Stimulated activated CD4-positive, alpha-beta T cell treated with anti-CD3 and anti-CD28 coated beads, Interleukin-15, amount 100 ng/mL, for 48 hours (primary cell): ENCODE results near the gene PRDM16.

Experiments used
- DNase-seq, 2 donors: peaks; one replicate each; pipeline ENCODE4 v3.0.0-alpha.2; 2020; ENCODE audit warnings: low read depth in 2 of 2

Gene PRDM16

DNA sequence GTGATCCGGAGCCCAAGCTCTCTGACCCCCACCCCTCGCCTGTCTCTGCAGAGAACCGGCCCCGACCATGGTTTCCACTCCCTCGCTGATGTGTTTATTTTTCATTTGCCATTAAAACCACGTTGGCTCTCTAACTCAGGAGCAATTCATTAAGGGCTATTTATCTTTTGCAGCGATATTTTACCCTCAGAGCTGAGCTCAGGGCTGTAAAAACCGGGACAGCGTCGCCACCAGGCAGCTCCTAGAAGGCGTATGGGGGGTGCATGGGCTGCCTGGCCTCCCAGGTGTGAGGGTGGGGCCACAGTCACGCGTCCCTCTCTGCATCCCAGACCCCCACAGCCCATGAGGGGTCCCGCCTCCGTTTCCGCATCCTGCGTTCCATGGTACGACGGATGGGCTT is 71.4 kb downstream of the PRDM16 start:
- no peak for DNase-seq

DNA sequence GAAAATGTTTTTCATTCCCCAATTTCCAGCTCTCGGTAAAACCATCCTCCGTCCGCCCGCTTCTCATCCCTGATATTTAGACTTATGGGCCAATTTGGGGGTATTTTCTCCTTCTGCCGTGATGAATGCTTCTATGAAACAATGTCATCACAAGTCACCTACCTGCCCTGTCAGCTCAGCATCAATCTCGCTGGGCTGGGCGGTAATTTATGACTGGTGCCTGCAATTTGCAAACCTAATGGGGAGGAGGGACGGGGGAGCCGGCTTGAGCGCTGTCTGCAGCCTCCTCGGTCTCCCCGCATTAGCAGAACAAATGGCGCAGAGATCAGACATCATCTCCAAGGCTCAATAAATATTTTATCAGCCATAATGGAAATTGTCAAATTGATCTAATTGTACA is 72.1 kb downstream of the PRDM16 start:
- no peak for DNase-seq

DNA sequence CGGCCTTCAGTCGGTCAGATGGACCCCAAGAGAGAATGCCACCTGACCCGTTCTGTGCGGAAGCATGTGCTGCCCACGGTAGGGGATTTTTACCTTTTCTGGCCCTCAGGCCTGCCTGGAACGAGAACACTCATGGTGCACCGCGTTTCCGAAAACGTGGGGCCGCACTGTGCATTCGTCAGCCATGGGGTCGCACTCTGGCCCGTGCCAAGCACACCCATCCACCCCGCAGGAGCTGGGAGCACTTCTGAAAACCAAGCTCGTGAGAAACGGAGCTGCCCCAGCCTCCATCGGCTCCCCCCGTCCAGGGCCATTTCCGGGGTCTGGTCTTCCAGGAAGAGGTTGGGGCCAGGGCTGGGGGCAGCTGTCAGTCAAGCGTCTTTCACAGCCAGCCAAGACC is 72.8 kb downstream of the PRDM16 start:
- DNase-seq = no peak

DNA sequence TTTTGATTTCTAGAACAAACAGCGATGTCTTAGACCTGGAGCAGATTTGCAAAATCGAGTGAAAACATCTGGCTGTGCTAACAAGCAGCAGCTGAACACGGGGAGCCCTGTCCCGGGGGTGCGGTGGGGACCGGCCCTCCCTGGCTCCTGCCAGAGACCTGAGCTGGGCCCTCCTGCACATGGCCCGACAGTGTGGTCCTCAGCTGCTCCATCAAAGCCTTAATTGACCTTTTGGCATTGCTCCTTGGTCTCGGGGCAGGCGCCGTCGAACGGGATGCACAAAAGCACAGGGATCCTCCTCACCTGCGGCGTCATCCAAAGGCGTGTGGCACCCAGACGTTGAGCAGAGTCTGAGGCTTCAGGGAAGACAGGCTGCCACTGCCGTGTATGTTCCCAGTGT is 73.2 kb downstream of the PRDM16 start:
- DNase-seq = no peak

DNA sequence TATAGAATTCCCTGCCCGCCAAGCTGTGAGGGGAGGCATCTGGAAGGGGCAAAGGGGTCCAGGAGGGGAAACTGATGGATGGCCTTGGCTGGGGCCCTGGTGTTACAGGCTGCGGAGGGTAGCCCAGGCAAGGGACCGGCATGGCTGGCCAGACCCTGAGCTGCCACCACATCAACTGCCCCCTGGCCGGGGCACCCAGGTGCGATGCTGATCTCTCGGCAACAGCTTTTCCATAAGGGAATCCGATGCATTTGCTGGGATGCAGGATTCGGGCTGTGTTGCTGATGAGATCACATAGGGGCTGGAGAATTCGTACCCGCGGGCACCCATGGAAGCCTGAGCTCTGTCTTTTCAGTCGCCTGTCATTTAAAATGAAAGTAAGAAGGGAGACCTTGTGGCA is 73.7 kb downstream of the PRDM16 start:
- no peak for DNase-seq

DNA sequence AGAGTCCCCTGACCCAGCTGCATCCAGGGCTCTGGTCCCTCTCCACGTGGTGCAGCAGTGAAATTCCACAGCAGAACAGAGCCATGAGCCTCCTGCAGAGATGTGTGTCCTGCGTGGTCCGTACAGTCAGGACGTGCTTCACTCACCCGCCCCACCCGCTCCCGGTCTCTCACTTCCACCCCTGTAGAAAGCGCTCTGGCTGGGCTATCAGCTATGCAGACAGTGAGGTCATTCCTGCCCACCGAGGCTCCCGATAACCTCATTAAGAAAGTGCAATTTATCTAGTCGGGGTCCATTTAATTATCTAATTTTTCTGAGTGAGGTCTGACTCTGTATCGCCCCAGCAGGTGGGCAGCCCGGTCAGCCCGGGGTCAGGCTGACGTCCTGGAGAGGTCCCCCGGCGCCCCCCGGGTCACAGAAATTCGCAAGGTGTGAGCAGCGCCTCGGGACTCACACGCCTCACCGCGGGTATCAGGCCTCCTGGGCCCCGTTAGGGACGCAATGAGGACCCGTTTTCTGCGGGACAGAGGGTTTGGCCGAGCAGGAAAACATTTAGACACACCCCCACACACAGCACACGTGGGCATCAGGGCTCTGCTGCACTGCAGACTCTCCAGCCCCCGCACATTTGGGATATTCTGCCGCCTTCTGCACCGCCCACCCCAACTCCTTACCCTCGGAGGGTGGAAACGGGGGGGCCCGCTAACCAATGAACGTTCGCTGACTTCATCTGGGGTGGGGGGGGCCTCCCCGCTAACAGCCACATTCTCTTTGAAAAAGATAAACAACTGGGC is 76.7 kb downstream of the PRDM16 start:
- no peak for DNase-seq

DNA sequence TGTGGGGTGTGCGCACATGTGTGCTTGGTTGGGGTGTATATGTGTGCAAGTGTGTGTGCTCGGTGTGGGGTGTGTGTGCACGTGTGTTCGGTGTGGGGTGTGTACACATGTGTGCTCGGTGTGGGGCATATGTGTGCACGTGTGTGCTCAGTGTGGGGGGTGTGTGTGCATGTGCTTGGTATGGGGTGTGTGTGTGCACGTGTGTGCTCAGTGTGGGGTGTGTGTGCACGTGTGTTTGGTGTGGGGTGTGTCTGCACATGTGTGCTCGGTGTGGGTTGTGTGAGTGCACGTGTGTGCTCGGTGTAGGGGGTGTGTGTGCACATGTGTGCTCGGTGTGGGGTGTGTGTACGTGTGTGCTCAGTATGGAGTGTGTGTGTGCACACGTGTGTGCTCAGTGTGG is 77.5 kb downstream of the PRDM16 start:
- DNase-seq = no peak

DNA sequence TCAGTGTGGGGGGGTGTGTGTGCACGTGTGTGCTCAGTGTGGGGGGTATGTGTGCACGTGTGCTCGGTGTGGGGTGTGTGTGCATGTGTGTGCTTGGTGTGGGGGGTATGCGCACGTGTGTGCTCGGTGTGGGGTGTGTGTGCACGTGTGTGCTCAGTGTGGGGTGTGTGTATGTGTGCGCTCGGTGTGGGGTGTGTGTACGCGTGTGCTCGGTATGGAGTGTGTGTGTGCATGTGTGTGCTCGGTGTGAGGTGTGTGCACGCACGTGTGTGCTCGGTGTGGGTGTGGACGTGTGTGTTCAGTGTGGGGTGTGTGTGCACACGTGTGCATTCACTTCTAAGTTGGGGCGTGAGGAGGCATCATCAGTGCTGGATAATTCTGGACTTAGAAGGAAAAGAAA is 77.9 kb downstream of the PRDM16 start:
- DNase-seq = no peak

DNA sequence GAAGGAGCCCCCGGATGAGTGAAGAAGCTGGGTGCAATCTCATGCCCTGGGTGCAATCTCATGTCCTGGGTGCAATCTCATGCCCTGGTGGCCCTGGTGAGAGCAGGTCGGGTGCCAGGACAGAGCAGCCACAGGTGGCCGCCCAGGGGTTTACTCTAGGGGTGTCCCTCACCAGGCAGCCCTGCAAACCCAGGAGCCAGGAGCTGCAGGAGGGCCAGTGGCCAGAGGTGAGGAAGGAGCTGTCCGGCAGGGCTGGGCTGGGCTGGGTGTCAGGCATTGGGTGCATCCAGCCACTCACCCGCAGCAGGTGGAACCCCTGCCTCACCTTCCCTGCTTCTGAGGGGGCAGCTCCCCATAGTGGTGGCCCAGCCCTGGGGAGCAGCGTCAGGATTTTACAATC is 79.2 kb downstream of the PRDM16 start:
- no peak for DNase-seq

DNA sequence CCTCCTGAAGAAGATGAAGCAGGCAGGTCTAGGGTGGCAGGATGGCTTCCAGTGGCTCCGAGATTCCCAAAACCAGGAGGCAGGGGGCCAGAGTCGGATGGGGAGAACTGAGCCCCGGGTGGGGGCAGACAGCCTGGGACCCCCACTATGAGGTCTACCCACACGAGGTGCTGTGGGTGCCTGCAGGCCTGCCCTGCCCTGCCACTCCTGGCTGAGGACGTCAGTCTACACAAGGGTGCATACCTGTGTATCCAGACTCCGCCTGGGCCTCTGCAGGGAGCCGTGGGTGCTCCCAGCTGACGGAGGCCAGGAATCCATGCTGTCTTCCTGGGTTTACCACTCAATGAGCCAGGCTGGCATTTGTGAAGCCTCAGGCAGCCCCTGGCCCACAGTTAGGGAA is 80.3 kb downstream of the PRDM16 start:
- no peak for DNase-seq

DNA sequence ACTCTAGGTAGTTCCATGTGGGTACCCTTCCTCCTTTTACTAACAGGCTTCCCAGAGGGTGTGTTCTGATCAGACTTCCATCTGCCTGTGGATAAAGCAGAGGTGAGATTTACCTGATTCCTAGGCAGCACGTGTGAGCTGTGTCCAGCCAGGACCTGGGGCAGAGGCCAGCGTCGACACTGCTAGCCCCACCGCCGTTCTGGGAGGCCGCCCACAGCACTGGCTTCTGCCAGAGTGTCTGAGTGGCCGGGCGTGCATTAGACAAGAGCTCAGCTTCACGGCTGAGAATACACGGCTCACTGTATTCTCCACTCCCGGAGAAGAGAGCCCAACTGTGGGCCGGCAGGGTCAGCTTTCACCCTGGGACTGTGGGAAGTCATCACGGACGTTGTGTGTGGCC is 82.5 kb downstream of the PRDM16 start:
- no peak for DNase-seq

DNA sequence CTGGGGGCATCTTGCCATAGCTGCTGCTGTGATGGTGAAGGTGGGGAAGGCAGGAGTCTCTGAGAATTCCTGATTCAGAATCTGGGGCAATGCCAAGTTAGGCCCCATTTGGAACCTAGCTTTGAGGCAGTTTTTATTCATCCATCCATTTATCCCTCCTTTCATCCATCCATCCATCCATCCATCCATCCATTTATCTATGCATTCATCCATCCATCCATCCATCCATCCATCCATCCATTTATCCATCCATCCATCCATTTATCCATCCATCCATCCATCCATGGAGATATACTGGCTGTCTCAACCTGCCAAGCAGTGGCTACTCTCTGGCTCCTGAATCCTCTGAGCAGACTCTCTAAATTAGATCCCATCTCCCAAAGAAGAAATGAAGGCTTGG is 83.1 kb downstream of the PRDM16 start:
- DNase-seq = no peak

DNA sequence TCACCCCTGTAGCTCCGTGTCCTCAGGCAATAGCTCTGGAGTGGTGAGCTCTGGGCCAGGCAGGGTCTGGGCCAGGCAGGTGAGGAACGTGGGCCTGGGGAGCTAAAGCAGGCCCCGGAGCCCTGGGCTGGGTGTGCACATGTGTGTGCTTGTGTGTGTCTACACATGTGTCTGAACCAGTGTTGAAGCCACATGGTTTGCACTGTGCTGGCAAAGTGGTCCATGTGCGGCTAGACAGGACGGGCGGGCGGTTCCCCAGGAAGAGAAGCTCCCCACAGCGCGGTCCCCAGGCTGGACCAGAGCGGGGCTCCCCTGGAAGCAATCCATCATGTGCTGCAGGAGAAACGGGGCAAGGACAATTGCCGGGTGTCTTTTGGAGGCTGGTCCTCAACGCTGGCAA is 84.2 kb downstream of the PRDM16 start:
- no peak for DNase-seq

DNA sequence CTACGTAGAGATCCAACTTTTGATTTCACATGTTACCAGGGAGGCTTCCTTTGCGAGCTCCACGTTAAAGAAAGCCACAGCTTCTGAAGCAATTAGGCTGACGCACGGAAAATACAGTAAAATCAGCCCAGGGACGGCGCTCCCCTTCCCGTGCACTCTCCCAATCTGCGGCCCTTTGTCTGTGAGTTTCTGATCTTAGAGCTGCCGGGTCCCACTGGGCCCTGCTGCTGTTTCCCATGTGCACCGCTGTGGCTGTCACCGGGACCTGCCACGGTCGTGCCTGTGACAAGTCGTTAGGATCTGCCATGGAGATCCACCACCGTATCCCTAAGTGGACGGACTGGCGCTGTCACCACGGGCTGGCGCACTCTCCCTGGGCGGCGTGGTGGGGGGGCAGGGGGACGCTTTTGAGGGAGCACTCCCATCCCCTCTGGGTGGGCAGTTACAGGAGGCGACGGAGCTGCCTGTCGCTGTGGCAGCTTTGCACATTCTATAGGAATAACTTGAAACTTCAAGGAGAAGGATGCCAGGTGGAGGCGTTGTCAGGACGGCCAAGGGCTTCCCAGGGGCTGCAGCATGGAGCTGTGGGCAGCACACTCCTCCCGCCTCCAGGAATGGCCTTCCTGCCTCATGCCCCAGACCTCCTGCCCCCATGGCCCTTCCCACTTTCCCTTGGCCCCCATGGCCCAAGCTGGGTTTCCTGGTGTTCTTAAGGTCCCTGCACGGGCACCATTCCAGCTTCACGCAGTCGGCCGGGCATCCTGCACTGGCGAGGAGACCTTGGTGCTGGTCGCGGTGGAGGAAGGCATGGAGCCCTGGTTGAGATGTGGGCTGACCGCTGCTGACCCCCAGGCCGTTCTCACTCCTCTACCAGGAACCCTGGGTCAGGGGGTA is 85.1 kb downstream of the PRDM16 start:
- no peak for DNase-seq

DNA sequence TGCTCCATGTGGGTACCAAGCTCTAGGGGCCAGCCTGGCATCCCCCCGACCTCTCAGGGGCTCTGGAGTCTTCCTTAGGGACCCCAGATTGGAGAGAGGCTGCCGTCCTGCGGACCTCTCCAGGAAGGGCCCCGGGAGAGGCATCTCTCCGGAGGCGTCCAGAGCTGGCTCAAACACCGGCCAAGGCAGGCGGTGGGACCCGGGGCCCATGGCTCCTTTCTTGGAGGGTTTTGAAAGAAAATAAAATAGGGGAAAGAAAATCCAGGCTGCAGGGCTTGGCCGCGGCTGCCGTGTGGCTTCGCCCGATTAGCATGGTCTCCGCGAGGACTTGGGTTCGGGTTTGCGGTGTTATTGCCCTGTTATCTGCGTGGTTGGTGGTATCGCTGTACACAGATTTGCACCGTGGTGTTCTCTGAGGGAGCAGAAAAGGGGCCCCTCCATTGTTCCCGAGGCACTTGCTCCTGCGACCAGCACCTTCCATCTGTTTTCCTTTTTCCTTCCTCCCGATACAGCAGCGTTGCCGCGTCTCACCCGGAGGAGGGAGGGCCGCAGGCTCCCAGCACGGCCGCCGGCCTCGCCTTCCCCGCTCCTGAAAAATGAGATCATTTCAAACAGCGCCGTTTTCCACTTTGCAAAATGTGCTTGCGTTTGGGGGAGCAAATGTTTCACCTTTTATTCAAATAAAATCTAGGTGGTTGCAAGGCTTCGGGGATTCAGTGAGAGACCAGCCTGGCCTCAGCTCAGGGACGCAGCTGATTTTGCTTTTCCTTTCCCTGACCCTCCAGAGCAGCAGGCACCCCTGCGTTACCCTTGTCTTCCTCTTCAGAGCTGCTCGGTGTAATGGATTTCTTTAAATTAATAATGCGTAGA is 86.3 kb downstream of the PRDM16 start:
- DNase-seq = no peak

DNA sequence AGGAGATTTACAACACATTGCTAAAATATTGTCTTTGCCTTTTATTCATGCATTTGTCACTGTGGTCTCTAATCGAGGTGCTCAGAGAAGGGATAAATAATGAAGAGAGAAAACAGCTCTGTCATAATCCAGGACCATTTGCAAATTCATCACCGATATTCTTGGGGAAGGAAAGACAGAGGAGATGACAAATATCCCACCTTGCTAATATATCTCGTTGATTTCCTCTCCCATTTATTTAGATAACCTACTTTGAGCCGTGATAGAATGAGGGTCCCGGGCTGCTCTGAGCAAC is 86.9 kb downstream of the PRDM16 start:
- no peak for DNase-seq

DNA sequence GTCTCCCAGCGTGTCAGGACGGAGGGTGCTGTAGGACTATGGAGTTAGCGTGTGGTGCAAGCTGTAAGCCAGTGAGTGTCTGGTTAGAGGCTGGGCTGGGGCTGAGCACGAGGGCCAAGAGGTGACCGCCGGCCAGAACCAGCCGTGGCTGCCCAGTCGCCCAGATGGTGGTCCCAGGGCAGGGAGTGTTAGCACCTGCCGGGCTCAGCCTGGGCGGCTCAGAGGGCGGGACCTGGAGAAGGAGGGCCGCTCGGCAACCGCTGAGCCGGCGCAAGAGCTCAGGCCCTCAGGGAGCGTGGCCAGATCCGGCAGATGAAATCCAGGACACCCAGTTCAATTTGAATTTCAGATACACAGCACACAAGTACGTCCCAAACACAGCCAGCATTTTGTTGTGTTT is 87.9 kb downstream of the PRDM16 start:
- DNase-seq = no peak

DNA sequence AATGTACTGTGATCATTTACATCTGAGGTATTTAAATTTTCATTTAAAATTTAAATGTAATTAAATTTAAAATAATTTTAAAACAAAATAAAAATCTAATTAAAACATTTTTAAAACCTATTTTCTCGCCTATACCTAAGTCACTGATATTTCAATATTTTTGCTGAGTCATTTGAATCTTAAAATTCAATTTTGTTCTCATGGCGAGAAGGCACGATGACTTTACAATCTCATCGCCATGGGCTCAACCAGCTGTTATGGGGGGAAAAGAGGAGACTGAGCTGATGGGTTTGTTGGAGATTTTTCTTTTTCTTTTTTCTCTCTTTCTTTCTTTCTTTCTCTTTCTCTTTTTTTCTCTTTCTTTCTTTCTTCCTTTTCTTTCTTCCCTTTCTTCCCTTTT is 89.3 kb downstream of the PRDM16 start:
- DNase-seq = no peak

DNA sequence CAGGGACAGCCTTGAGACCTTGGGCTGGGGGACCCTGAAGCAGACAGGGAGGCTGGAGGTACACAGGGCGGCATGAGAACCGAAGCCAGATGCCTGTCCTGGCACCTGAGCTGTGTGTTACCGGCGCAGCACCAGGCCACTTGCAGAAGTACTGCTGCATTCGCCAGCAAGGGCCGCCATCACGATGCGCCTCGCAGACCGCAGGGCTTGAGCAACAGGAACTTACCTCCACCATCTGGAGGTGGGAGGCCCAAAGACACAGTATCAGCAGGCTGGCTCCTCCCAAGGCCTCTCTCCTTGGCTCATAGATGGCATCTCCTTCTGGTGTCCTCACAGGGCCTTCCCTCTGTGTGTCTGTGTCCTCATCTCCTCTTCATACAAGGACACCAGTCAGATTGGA is 90.1 kb downstream of the PRDM16 start:
- DNase-seq = no peak

DNA sequence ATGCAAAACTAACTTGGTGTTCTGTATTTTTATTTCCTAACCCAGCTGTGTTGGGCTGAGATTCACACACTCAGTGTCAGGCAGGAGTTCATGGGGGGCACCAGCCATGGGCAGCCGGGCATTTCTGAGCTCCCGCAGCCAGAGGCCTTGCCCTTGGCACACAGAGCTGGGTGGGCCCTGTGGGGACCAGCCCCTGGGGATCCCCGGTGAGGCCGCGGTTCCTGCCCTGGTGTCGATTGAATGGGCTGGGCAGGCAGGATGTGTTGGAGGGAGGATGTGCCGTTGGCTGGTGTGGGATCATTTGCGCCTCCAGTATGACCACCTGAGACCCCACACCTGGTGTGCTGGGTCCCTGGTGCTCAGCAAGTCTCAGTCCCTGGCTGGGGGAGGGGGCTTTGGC is 91.0 kb downstream of the PRDM16 start:
- DNase-seq = no peak

DNA sequence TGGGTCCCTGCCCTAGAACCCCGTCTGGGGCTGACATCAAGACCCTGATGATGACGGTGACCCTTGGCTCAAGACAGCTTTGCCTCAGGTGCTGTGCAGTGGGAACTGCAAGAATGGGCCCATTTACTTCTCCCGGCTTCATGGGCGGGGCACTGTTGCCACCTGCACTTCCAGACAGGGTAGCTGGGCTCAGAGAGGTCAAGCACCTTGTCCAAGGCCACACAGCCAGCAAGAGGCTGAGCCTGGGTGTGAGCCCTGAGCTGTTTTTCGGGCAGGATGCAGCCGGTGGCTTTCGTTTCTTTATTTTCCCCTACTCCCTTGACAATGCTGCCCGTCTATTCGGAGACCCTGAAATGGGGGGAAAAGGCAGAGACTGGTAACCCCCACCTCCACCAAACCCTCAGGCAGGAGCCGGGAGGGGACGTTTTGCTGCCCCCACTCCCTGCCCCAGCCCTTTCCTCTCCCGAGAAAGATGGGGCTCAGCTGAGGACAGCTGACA is 91.7 kb downstream of the PRDM16 start:
- no peak for DNase-seq

DNA sequence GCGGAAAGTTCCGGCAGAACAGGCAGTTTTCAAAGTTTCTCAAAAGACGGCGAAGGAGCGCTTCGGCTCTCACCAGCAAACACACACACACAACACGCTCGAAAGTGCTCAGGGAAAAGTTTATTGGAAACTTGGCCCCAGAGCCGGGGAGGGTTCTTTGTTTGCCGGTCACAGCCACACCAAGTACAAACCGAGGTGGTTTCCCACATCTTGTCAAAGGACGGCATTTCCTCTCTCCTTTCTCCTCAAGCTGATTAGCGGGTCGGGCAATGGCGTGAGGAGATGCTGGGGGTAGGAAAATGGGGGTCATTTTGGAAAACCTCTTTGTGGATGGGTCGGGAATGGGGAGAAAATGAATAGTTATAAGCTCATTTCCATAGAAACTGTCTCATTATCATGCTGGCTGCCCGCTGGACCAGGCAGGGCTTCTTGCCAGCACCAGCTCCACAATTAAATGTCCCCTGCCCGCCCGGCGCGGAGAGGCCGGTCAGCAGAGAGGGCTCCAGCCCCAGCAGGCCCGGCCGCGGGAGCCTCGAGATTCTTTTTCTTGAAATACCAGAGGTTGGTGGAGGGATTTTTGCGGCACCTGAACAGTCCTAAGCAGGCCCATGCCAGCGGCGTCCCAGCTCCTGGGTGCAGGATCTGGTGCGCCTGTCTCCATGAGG is 92.3 kb downstream of the PRDM16 start:
- DNase-seq = no peak
